ENCODE results near the gene LAMC1.

- TF ChIP-seq CTCF (IDR thresholded peaks at IDR 0.05) (no peak), POLR2A (IDR thresholded peaks at IDR 0.05) (no peak)
Measured at GRCh38 chr1:183138301-183138700, 115.1 kb downstream of the LAMC1 start.

Data from body of pancreas (tissue), 4 donors.